Head of caudate nucleus (tissue), 42 donors: ENCODE measurements around the gene RICTOR.
A peak's percentile ranks its signal among the peaks of the same experiment; 100 is the strongest.
"Not testable (repeated sequence)": the region's sequence is repeated elsewhere in the genome, so short reads cannot be mapped to it uniquely, and the experiment has no call there.

Experiments used
- DNase-seq, 42 donors: peaks; one replicate each; pipeline versions ENCODE4 v3.0.0 to v3.0.0-alpha.2; 2020 to 2021; ENCODE audit warnings: mixed read lengths in 7 of 42
- intact Hi-C: fragments of 100-400 bp; cut with DNase I; formaldehyde crosslinking; loops from one replicate; pipeline ENCODE4 v1.15.0; 2022

Gene RICTOR

GRCh38 chr5:39062104-39062503, 12.1 kb downstream of the RICTOR start:
- DNase-seq: no peak
- intact Hi-C loops: no loop called here

GRCh38 chr5:39059064-39059463, 15.1 kb downstream of the RICTOR start:
- intact Hi-C loops: no loop called here

GRCh38 chr5:39058178-39058921, 15.8 kb downstream of the RICTOR start:
- intact Hi-C loops: no loop called here
- no peak for DNase-seq

More at GRCh38 chr5:39059064-39059463, 15.1 kb downstream of the RICTOR start:
- no peak for DNase-seq

GRCh38 chr5:39057734-39058133, 16.5 kb downstream of the RICTOR start:
- intact Hi-C loops: no loop called here

GRCh38 chr5:39055768-39056398, 18.3 kb downstream of the RICTOR start:
- intact Hi-C loops: no loop called here
- no peak for DNase-seq

More at GRCh38 chr5:39057734-39058133, 16.5 kb downstream of the RICTOR start:
- no peak for DNase-seq

- no peak for DNase-seq
- intact Hi-C loops: no loop called here
These were observed 19.0 kb downstream of the RICTOR start for GRCh38 chr5:39055027-39055767.

GRCh38 chr5:39053189-39053588, 21.0 kb downstream of the RICTOR start:
- intact Hi-C loops: no loop called here
- DNase-seq: no peak

GRCh38 chr5:39052141-39052540, 22.1 kb downstream of the RICTOR start:
- intact Hi-C loops: no loop called here
- DNase-seq: no peak

GRCh38 chr5:39049315-39049714, 24.9 kb downstream of the RICTOR start:
- no peak for DNase-seq

GRCh38 chr5:39040875-39041274, 33.3 kb downstream of the RICTOR start:
- intact Hi-C loops: no loop called here
- no peak for DNase-seq

More at GRCh38 chr5:39049315-39049714, 24.9 kb downstream of the RICTOR start:
- intact Hi-C loops: no loop called here

GRCh38 chr5:39034493-39034892, 39.7 kb downstream of the RICTOR start:
- intact Hi-C loops, DNase-seq: not testable (repeated sequence)

GRCh38 chr5:39031041-39031440, 43.2 kb downstream of the RICTOR start:
- no peak for DNase-seq
- intact Hi-C loops: no loop called here

- intact Hi-C loops: no loop called here
- DNase-seq: no peak
These were observed 48.7 kb downstream of the RICTOR start for GRCh38 chr5:39025456-39025855.

GRCh38 chr5:39024884-39025283, 49.3 kb downstream of the RICTOR start:
- intact Hi-C loops: no loop called here
- DNase-seq: no peak

GRCh38 chr5:39024005-39024404, 50.2 kb downstream of the RICTOR start:
- intact Hi-C loops: no loop called here

GRCh38 chr5:39023121-39023520, 51.1 kb downstream of the RICTOR start:
- DNase-seq: no peak
- intact Hi-C loops: no loop called here

More at GRCh38 chr5:39024005-39024404, 50.2 kb downstream of the RICTOR start:
- peak in 24 of 42 donors; percentile 4 to 64 (median 20) for DNase-seq

- intact Hi-C loops: no loop called here
- no peak for DNase-seq
These were observed 52.0 kb downstream of the RICTOR start for GRCh38 chr5:39022151-39022550.

GRCh38 chr5:39021413-39021812, 52.8 kb downstream of the RICTOR start:
- DNase-seq: no peak
- intact Hi-C loops: no loop called here

- DNase-seq: no peak
- intact Hi-C loops: no loop called here
These were observed 53.7 kb downstream of the RICTOR start for GRCh38 chr5:39020458-39020857.

GRCh38 chr5:39019254-39019653, 54.9 kb downstream of the RICTOR start:
- intact Hi-C loops: no loop called here
- DNase-seq: no peak
